GM21825 (cell line): ENCODE measurements around the gene ROPN1.
"Not testable (repeated sequence)": the region's sequence is repeated elsewhere in the genome, so short reads cannot be mapped to it uniquely, and the experiment has no call there.

Experiments
- ATAC-seq: cut with Tn5 transposase; IDR thresholded peaks from one replicate; pipeline ENCODE4 v1.9.1; 2021; ENCODE audit warnings: mild to moderate bottlenecking, moderate library complexity; ENCODE audit not compliant: unreplicated experiment

The ROPN1 gene

GRCh38 chr3:123991730-123992588 is at the start of gene ROPN1:
TSS of gene ROPN1 (minus strand) at chr3:123992124. CDS start at chr3:123980481, 11,643 bp downstream.
- ATAC-seq = not testable (repeated sequence)

- no peak for ATAC-seq
These were observed 49.6 kb upstream of the ROPN1 start for GRCh38 chr3:124041553-124041952.

GRCh38 chr3:124037326-124037725 is 45.4 kb upstream of the ROPN1 start:
- no peak for ATAC-seq

- not testable (repeated sequence) for ATAC-seq
These were observed 44.3 kb upstream of the ROPN1 start for GRCh38 chr3:124036214-124036613.

GRCh38 chr3:124035463-124036121 is 43.7 kb upstream of the ROPN1 start:
- no peak for ATAC-seq

- no peak for ATAC-seq
These were observed 42.9 kb upstream of the ROPN1 start for GRCh38 chr3:124034844-124035152.

GRCh38 chr3:124034016-124034843 is 42.3 kb upstream of the ROPN1 start:
- no peak for ATAC-seq

- peak; percentile 8 for ATAC-seq
These were observed 41.6 kb upstream of the ROPN1 start, which contains the start of gene KALRN for GRCh38 chr3:124033360-124034015. TSS of gene KALRN (plus strand) at chr3:124033369.

- ATAC-seq = peak; percentile 94
These were observed 41.0 kb upstream of the ROPN1 start for GRCh38 chr3:124032881-124033359.

GRCh38 chr3:124032311-124032880 is 40.5 kb upstream of the ROPN1 start:
- ATAC-seq = no peak

- no peak for ATAC-seq
These were observed 34.6 kb upstream of the ROPN1 start for GRCh38 chr3:124026516-124026915.

- not testable (repeated sequence) for ATAC-seq
These were observed 31.6 kb upstream of the ROPN1 start for GRCh38 chr3:124023531-124023930.

GRCh38 chr3:124019291-124019690 is 27.4 kb upstream of the ROPN1 start:
- no peak for ATAC-seq

- ATAC-seq = not testable (repeated sequence)
These were observed 25.6 kb upstream of the ROPN1 start for GRCh38 chr3:124017502-124017901.

GRCh38 chr3:124016483-124016882 is 24.6 kb upstream of the ROPN1 start:
- ATAC-seq = not testable (repeated sequence)

- ATAC-seq = no peak
These were observed 22.5 kb upstream of the ROPN1 start for GRCh38 chr3:124014366-124014942.

GRCh38 chr3:124008321-124008720 is 16.4 kb upstream of the ROPN1 start:
- not testable (repeated sequence) for ATAC-seq

GRCh38 chr3:124007186-124007585 is 15.3 kb upstream of the ROPN1 start:
- no peak for ATAC-seq

GRCh38 chr3:124002405-124003079 is 10.6 kb upstream of the ROPN1 start:
- not testable (repeated sequence) for ATAC-seq
